ENCODE results near the gene SLC9A8.

The SLC9A8 gene

GRCh38 chr20:49928411-49929141, 115.9 kb downstream of the SLC9A8 start (continued):
- TF ChIP-seq KLF16 (tag by site-specific recombination; IDR thresholded peaks at IDR 0.05), result peak; percentile 45; the same call in 1 of the 2 replicates
- TF ChIP-seq KLF1 (tag by site-specific recombination; IDR thresholded peaks at IDR 0.05), result no peak
- TF ChIP-seq ZNF366 (tag by site-specific recombination; conservative IDR thresholded peaks at IDR 0.05), result peak; percentile 57
- TF ChIP-seq ZEB2 (tag by site-specific recombination; IDR thresholded peaks at IDR 0.05), result 0 out of 2 replicates have a peak, but pooled peaks have one; percentile 14
- no peak for TF ChIP-seq ZNF791 (tag by site-specific recombination; IDR thresholded peaks at IDR 0.05)
- TF ChIP-seq PRDM10 (tag by site-specific recombination; IDR thresholded peaks at IDR 0.05), result 0 out of 2 replicates have a peak, but pooled peaks have one; percentile 23
- no peak for TF ChIP-seq ZNF423 (tag by site-specific recombination; IDR thresholded peaks at IDR 0.05)
- TF ChIP-seq ZNF2 (tag by site-specific recombination; IDR thresholded peaks at IDR 0.05), result peak; percentile 59; the same call in 1 of the 2 replicates
- TF ChIP-seq ZNF639 (tag by site-specific recombination; IDR thresholded peaks at IDR 0.05), result peak; percentile 25; the same call in 1 of the 2 replicates
- TF ChIP-seq TCF7L2 (IDR thresholded peaks at IDR 0.05; ENCODE audit: borderline replicate concordance, low read depth, low read length), result peak; percentile 44; the same call in 1 of the 2 replicates
- no peak for TF ChIP-seq GLI2 (tag by site-specific recombination; IDR thresholded peaks at IDR 0.05; ENCODE audit: borderline replicate concordance, low read depth)
- TF ChIP-seq YY1 (tag by site-specific recombination; IDR thresholded peaks at IDR 0.05), result no peak
- TF ChIP-seq ZNF335 (tag by site-specific recombination; conservative IDR thresholded peaks at IDR 0.05), result peak; percentile 100
- TF ChIP-seq RBAK (tag by site-specific recombination; IDR thresholded peaks at IDR 0.05), result no peak
- 0 out of 2 replicates have a peak, but pooled peaks have one; percentile 21 for TF ChIP-seq ZNF561 (tag by site-specific recombination; IDR thresholded peaks at IDR 0.05; ENCODE audit: borderline replicate concordance)
- TF ChIP-seq ZNF777 (tag by site-specific recombination; IDR thresholded peaks at IDR 0.05; ENCODE audit: borderline replicate concordance), result no peak
- no peak for TF ChIP-seq ZNF645 (tag by site-specific recombination; IDR thresholded peaks at IDR 0.05)
- no peak for TF ChIP-seq ZNF202 (tag by site-specific recombination; IDR thresholded peaks at IDR 0.05; ENCODE audit: borderline replicate concordance)
- TF ChIP-seq ZNF670 (tag by site-specific recombination; IDR thresholded peaks at IDR 0.05; ENCODE audit: low read depth), result no peak
- TF ChIP-seq SCRT2 (tag by site-specific recombination; IDR thresholded peaks at IDR 0.05), result peak; percentile 40; the same call in 1 of the 2 replicates
- peak; percentile 65 for TF ChIP-seq CTCF (tag by site-specific recombination; IDR thresholded peaks at IDR 0.05)
- no peak for TF ChIP-seq SP3 (tag by site-specific recombination; IDR thresholded peaks at IDR 0.05)

Measured in HEK293 (cell line).